A204.1 (cell line): Measurements from ENCODE around the gene TMCO4.
"Not testable (repeated sequence)": the region's sequence is repeated elsewhere in the genome, so short reads cannot be mapped to it uniquely, and the experiment has no call there.

Source experiments
- FAIRE-seq: peaks from 2 replicates; lab custom pipeline; 2012; peaks lifted over from hg19 to GRCh38; lab: Jason Lieb, UNC

TMCO4 gene

DNA sequence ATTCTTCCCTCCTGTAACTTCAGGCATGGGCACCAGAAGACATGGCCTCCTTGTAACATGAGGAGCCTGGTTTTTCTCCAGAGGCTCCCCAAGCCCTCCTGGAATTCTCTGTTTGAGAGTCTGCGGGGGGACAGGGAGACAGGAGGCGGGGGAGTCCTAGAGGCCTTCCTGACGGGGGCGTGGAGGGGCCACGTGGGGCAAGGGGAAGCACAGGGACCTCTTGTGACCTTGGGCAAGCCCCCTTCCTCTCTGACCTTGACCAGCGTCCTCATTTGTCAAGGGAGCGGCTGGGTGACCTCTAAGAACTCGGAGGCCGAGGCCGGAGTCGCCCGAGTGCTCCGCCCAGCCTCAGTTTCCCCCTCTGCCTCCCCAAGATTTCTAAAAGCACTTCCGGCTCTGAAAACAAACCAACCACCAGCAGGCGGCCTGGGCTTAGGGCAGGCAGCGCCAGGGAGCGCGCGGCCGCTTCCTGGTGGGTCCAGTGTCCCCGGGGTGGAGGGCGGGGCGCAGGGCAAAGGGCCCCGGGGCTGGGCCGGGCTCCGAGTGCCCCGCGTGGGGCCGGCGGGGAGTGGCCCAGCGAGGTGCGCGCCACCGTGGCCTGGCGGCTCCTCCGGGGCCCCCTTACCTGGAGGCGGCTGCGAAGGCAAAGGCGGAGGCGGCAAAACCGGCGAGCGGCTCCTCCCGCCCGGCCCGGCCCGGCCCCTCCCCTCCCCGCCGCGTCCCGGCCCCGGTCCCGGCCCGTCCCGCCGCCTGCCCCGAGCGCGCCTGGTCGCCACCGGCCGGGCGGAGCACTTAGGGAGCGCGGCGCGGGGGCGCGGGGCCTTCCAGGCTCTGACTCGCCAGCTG lies at the start of gene TMCO4:
TSS of gene TMCO4 (minus strand) at position 687 of the 846 bp plus-strand sequence. CDS start 19,158 bp downstream, outside the sequence.
- no peak for FAIRE-seq

DNA sequence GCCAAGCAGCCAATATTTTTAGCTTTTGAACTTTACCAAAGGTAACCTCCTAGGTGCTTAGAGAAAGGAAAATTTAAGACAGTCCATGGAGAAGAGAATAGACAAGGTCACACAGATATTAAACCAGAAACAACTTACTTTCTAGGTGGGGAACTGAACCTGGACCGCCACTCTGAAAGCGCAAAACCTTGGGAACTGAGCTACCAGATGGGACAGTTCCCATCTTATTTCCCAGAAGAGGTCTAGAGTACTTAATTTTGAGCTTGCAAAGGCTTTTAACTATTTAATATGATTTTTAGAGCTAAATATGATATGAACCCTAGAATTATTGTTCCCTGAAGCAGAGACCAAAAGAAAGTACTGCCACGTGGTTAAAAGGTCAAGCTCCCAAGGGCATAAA lies 49.6 kb upstream of the TMCO4 start:
- FAIRE-seq = not testable (repeated sequence)

DNA sequence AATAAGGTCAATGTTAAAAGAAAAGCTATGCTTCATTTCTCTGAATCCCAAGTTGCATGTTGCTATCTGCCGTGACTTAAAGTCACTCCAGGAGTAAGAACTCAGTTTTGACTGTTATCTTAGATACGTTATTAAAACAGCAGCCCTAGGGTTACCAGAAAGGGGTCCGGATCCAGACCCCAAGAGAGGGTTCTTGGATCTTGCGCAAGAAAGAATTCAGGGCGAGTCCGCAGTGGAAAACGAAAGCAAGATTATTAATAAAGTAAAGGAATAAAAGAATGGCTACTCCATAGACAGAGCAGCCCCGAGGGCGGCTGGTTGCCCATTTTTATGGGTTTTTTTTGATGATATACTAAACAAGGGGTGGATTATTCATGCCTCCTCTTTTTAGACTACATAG lies 47.6 kb upstream of the TMCO4 start:
- FAIRE-seq = not testable (repeated sequence)

DNA sequence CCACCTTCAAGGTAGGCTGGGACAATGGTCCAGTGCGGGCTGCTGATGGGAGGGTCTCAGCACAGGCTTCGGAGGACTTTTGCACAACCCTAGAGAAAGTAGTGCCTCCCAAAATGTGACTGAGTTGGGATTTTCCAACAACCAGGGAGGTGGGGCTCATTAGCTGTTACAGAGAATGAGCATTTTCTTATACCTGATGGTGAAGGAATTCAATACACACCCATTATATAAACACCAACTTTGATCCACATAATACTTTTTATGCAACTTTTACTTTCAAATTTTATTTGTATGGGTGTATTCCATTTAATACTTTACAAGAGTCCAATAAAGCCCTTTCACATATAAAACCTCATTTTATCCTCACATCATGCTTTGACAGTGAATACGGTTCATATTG lies 46.6 kb upstream of the TMCO4 start:
- no peak for FAIRE-seq

DNA sequence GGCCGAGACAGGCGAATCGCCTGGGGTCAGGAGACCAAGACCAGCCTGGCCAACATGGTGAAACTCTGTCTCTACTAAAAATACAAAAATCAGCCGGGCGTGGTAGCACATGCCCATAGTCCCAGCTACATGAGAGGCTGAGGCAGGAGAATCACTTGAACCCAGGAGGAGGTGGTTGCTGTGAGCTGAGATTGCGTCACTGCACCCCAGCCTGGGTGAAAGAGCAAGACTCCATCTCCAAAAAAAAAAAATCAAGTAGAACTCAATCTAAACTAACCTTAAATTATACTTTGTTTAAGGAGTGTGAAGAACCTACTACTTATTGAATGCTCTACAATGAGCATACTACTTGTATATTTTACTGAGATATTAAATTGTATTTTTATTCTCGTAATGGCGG lies 45.8 kb upstream of the TMCO4 start:
- FAIRE-seq = no peak

DNA sequence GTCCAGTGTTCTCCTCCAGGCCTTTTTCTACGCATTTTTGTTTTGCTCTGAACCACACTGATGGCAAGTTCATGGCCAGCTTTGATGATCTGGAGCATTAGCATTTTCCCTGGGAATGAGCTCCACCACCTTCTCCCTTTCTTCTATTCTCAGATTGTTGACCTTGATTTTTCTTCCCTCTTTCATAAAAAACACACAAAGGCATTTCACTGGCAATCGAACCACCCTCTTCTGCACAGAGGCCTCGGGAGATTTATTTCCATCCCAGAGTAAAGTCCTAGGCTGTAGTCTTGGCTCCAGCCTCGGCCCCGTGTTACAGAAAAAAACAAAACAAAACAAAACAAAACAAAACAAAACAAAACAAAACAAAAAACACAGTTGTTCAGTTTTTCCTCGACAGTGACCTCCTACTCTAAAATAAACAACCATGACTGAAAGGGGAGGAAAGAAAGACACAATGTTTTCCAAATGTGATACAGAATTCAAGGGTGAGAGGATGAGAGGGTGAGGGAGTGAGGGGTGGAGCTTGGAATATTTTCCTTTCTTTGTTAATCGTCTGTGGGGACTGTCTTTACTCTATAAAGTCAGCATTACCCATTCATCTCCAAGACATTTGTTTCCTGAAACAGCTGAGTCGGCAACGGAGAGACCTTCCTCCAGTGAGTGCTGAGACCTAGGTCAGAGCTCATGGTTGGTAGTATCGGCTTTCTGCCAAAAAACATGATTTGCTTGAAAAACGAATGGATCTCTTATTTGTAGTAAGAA lies 45.2 kb upstream of the TMCO4 start:
- FAIRE-seq = no peak

DNA sequence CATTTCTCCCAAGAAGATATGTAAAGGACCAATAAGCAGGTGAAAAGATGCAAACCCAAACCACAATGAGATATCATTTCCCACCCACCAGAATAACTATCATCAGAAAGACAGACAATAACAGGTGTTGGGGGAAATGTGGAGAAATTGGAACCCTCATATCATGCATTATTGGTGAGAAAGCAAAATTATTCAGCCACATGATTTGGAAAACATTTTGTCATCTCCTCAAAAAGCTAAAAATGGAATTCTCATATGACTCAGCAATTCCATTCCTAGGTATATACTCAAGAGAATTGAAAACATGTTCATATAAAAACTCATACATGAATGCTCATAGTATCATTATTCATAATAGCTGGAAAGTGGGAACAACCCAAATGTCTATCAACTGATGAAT lies 40.5 kb upstream of the TMCO4 start:
- no peak for FAIRE-seq

DNA sequence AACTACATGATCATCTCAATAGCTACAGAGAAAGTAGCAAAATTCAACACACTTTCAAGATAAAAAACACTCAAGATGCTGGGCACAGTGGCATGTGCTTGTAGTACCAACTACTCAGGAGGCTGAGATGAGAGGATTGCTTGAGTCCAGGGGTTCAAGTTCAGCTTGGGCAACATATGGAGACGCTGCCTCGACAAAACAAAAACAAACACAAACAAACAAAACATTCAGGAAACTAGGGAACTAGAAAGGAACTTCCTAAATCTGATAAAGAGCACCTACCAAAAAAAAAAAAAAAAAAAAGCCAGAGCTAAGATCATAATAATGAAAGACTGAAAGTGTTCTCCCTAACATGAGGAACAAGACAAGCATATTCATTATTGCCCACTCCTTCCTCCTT lies 38.1 kb upstream of the TMCO4 start:
- FAIRE-seq = no peak

DNA sequence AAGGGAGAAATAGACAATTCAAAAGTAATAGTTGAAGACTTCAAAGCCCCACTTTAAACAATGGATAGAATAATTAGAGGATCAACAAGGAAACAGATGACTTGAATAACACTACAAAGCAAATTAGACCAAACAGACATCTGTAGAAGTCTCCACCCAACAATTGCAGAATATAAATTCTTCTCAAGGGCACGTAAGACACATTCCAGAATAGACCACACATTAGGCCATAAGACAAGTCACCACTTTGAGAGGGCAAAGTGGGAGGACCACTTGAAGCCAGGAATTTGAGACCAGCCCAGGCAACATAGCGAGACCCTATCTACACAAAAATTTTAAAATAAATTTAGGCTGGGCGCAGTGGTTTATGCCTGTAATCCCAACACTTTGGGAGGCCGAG lies 35.9 kb upstream of the TMCO4 start:
- no peak for FAIRE-seq

DNA sequence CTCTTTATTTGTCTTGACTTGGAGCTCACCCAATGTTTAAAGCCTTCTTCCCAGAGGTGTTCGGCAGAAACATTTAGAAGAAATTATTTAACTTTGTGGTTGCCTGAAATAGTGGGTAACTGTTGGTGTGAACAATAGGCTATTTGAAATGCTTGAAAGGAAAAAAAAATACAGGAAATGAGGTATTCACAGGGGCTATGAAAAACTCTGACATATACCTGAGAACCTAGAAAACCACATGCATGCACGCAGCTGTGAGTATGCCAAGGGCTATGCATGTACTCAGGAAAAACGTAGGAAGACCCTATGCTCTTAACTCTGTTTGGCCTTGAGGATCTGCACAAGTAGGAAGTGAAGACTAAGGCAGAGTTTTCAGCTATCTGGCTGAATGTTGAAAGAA lies 31.7 kb upstream of the TMCO4 start:
- FAIRE-seq = no peak

DNA sequence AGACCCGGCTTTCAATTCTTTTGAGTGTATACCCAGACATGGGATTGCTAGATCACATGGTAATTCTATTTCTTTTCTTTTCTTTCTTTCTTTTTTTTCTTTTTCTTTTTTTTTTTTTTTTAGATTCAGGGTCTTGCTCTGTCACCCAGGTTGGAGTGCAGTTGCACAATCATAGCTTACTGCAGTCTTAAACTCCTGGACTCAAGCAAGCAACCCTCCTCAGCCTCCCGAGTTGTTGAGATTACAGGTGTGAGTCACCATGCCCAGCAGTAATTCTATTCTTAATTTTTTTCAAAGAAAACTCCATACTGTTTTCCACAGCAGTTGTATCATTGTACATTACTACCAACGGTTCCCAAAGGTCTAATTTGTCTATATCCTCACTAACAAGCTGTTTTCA lies 28.8 kb upstream of the TMCO4 start:
- FAIRE-seq = no peak

DNA sequence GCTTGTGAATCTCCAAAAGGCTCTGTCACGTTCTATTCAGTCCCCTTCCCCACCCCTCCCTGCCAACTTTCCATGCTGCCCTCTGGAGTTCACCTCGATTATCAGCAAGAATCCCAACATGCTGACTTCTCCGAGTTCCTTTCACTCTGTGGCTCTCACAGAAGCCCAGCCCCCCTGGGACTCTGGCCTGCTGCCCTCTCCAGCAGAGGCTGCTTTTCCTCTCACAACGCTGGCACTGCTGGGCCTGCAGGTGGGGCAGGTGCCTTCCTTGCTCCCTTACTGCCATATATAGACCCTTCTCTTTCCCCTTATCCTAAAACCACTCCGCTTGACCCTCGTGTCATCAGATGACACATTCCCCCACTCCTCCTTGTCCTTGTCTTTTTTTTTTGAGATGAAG lies 25.6 kb upstream of the TMCO4 start:
- FAIRE-seq = no peak

DNA sequence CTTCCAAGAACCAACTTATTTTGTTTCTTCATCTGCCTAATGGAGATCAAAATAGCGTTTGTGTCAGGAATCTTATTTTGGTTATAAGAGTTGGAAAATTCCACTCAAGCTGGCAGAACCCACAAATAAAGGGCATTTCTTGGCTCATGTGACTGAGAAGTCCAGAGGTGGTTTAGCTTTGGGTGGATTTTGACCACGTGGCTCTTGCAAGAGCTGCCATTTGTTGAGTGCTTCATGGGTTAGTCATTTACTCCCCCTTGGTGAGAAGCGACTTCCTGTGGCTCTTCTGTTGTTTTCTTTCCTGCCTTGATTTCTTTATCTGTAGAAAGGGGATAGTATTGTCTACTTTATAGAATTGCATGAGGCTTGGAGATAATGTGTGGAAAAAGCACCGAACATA lies 24.8 kb upstream of the TMCO4 start:
- no peak for FAIRE-seq

DNA sequence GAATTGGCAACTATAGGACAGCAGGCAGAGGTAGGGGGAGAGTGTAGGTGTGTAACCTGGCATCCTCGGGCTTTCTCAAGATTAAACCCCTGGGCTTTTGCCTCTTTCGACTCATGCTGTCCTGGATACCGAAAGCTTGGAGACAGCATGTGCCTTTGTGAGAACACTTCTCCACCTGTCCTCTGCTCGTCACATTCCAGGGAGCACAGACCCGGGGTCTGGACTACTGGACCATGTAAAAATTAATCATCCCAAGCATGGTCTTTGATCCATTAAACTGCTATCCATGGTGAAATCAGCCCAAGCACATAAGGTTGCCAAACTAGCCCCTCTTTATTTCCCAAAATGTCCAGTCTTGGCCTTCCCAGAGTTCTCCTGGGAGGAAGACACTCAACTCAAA lies 24.3 kb upstream of the TMCO4 start:
- no peak for FAIRE-seq

DNA sequence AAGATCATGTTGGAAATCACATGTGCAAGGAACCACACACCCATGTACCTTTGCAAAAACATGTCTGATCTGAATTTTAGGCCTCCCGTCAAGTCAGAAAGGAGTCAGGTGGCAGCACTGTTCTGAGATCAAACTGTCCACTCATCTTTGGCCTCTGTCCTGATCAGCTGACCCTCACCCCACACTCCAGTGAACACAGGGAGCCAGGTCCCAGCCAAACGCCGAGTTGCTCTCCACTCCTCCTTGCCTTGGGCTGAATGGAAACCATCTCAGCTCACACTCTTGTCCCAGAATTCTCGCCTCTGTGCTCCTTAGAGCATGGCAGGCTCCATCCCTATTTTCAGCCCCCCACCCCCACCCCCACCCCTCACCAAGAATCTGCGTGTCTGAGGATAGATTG lies 20.0 kb upstream of the TMCO4 start:
- no peak for FAIRE-seq

DNA sequence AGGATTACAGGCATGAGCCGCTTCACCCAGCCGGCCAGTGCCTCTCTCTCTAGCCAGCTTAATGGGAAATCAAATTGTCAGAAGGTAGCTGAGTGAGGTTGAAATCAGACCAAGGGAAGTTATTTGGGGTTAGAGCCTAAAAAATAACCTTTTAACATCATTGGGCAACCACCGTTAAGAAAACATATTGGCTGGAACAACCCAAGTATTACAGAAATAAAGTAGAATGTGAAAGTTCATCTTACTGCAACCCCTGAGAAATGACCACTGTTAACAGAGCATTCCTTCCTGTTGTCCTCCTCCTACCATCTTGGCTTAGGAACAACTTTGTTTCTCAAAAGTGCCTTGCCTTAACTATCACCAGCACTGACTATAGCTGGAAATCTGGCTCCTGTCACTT lies 18.6 kb upstream of the TMCO4 start:
- FAIRE-seq = no peak

DNA sequence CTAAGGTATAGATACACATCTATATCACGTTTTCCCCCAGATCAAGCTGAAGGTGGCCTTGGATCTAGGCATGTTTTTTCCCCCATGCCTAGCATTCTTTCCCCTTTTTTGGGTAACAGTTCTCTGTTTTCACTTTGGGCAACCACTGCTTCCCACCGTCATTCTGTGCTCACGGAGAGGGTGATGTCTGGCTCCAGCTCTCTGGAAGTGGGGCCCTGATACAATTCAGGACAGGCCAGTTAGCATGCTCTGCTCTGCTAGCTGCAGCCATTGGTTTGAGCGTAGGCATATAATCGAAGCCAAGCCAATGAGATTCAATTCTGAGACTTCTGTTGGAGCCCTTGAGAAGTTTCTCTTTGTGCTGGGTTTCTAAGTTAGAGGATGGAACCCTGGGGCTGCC lies 17.4 kb upstream of the TMCO4 start:
- no peak for FAIRE-seq

DNA sequence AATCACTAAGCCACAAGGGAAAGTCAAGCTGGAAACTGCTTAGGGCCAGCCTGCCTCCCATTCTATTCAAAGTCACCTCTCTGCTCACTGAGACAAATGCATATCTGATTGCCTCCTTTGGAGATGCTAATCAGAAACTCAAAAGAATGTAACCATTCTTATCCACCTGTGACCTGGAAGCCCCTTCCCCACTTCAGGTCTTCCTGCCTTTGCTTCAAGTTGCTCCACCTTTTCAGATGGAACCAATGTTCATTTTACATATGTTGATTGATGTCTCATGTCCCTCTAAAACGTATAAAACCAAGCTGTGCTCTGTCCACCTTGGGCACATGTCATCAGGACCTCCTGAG lies 17.0 kb upstream of the TMCO4 start:
- FAIRE-seq = not testable (repeated sequence)

DNA sequence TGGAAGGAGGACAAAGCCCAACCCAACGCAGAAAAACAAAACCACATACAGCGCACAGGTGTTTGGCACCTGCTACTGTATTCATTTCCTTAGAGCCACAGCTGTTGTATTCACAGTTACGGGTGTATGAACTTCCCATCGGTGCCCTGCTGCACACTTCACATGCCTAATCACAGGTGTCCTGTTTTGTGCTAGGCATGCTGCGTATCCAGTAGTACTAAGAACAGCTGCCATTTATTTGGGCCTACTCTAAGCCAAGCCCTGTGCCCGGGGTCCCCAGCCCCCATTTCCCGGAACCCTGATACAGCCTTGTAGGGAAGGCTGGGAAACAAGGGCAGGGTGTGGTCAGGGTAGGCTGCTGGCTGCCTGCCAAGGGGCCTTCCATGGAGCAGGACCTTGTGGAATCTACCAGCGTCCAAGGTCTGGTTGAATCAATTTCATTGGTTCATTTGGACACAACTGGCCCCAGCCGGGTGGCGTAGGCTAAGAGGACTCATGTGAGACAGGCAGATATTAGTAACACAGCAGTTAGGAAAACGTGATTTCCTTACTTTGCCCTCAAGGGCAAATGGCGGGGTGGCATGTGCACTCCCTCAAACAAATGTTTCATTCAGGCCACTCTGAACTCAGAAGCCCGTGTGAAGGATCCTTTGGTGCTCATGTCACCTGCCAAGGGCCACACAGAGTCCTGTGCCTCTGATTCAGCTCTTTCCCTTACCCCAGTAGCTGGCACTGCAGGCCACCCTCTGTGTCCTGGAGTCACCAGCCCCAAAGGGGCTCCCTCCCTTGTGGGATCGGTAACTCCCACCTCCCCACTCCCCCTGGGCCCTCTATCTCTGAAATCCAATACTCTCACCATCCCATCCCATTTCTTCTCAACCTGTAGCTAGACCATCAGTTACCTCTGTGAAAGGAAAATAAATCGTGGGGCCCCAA lies 16.4 kb upstream of the TMCO4 start:
- no peak for FAIRE-seq

DNA sequence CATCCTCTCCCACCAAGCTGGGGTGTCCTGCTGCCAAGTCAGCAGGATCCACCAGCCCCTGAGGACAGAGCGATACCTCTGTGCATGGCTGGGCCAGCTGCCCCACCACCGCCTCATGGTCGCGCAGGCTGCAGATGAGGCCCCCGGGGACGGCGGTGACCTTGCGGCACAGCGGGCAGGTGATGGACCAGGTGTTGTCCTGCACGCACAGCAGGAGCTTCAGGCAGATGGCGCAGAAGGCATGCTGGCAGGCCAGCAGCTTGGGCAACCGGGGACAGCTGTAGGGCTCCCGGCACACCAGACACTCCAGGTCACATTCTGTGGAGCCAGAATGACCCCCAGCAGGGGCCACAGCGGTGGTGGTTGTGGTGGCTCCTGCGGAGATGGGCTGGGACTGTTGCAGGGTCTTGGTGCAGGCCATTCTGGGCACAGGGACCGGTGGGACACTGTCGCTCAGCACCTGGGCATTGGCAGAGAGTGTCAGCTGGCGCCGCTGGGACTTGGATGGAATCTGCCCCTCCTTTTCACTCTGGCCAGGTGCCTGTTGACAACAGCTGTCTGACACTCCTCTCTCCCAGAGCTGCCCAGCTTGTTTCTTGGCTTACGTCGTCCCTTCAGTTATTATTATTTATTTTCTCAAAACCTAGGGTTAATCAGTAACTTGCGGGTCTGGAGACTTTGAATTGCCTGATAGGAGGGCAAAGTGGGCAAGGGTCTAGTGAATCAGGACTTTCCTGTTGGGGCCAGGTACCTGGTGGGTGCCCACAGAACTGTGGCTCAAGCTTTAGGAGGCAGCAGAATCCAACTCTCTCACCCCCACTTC lies 15.2 kb upstream of the TMCO4 start, which contains the start of gene RNF186:
TSS of gene RNF186 (minus strand) at position 603 of the 823 bp plus-strand sequence. CDS start at position 421, 182 bp downstream.
- FAIRE-seq = no peak

DNA sequence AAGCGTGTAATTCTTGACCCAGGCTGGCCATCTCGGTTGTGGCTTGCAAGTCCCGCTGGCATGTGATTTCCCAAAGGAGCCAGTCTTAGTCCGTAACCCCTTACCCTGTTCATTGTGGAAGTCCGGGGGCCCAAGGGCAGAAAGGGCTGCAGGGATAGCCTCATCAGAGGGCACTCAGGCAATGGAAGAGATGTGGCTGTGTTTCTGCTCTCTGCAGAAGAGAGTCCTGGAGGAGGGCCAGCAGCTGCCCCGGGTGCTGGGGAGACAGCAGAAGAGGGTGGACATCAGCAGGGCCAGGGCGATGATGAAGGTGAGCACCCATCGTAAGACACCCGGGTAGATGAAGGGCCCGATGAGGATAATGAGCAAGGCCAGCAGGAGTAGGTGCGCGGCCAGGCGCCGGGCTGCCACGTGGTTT lies 14.5 kb upstream of the TMCO4 start:
- FAIRE-seq = no peak

DNA sequence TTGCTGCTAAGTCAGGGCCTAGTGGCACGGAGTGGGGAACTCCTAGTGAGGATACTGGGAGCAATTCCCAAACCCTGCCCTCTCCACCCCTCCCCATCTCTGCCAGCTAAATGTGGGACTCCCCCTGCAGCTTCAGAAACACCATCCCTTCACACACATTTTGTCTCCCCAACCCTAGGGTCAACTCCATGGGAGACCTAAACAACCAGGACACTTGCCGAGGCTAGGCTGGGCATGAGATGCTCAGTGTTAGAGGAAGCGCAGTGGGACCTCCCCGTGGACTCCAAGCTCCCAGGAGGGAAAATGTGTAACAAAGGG lies 13.9 kb upstream of the TMCO4 start:
- FAIRE-seq = no peak
